HepG2 (cell line): ENCODE results near the gene SPDYE6. TPM values are rescaled to one million over a fixed set of nuclear protein-coding genes. Genes with fewer than 3 reads are reported as not detected.
A peak's percentile ranks its signal among the peaks of the same experiment; 100 is the strongest.

ENCODE experiments used
- CENPBD1 ChIP-seq: sonication (generic); formaldehyde crosslinking; IDR thresholded peaks from 2 replicates; pipeline ENCODE4 v1.8.0; 2022; ENCODE audit warnings: missing genetic modification reagents, low read depth, mild to moderate bottlenecking, borderline replicate concordance
- CENPX ChIP-seq: sonication (generic); formaldehyde crosslinking; IDR thresholded peaks from 2 replicates; pipeline ENCODE4 v1.9.0; 2021; ENCODE audit warnings: mild to moderate bottlenecking, missing genetic modification reagents, moderate library complexity
- EEA1 ChIP-seq: sonication (generic); formaldehyde crosslinking; IDR thresholded peaks from 2 replicates; pipeline ENCODE4 v1.5.1; 2020; ENCODE audit warnings: mild to moderate bottlenecking, missing genetic modification reagents, borderline replicate concordance
- GLMP ChIP-seq: sonication (generic); formaldehyde crosslinking; IDR thresholded peaks from 2 replicates; pipeline ENCODE4 v1.9.0; 2021; ENCODE audit warnings: missing genetic modification reagents, mild to moderate bottlenecking, borderline replicate concordance
- HHEX ChIP-seq: IDR thresholded peaks from 2 replicates; pipeline ENCODE4 v1.6.1; 2016; ENCODE audit warnings: control low read depth
- MNT ChIP-seq: fragments of 450-650 bp; IDR thresholded peaks from 2 replicates; pipeline ENCODE4 v1.6.1; 2016
- PRDM4 ChIP-seq: sonication (generic); formaldehyde crosslinking; IDR thresholded peaks from 2 replicates; pipeline ENCODE4 v1.9.0; 2021; ENCODE audit warnings: missing genetic modification reagents, borderline replicate concordance
- REL ChIP-seq: sonication (generic); formaldehyde crosslinking; conservative IDR thresholded peaks from 2 replicates; pipeline ENCODE4 v1.8.0; 2022; ENCODE audit warnings: mild to moderate bottlenecking, missing genetic modification reagents, moderate library complexity
- RELA ChIP-seq: sonication (generic); formaldehyde crosslinking; IDR thresholded peaks from 2 replicates; pipeline ENCODE4 v1.4.0; 2020; ENCODE audit warnings: missing genetic modification reagents
- SRSF4 ChIP-seq: fragments of 200-400 bp; formaldehyde crosslinking; IDR thresholded peaks from one replicate; pipeline ENCODE4 v1.6.1; 2018; ENCODE audit warnings: mild to moderate bottlenecking, low read depth, low read length, moderate library complexity; ENCODE audit not compliant: poor library complexity, severe bottlenecking
- SRSF9 ChIP-seq: fragments of 200-400 bp; formaldehyde crosslinking; IDR thresholded peaks from 2 replicates; pipeline ENCODE4 v1.6.1; 2018; ENCODE audit warnings: borderline replicate concordance, mild to moderate bottlenecking, low read depth, low read length; ENCODE audit not compliant: insufficient read depth, poor library complexity, severe bottlenecking
- SSRP1 ChIP-seq: IDR thresholded peaks from 2 replicates; pipeline ENCODE4 v1.6.1; 2016; ENCODE audit warnings: control low read depth
- TERF1 ChIP-seq: sonication (generic); formaldehyde crosslinking; IDR thresholded peaks from 2 replicates; pipeline ENCODE4 v1.8.0; 2022; ENCODE audit warnings: mild to moderate bottlenecking, missing genetic modification reagents, moderate library complexity
- ZBTB26 ChIP-seq: IDR thresholded peaks from 2 replicates; pipeline ENCODE4 v1.6.1; 2016; ENCODE audit warnings: missing compliant biosample characterization, missing genetic modification reagents, borderline replicate concordance
- ZNF10 ChIP-seq: sonication (generic); formaldehyde crosslinking; IDR thresholded peaks from 2 replicates; pipeline ENCODE4 v1.4.0; 2020; ENCODE audit warnings: mild to moderate bottlenecking, low read depth, missing genetic modification reagents, borderline replicate concordance
- ZNF331 ChIP-seq: sonication (generic); formaldehyde crosslinking; IDR thresholded peaks from 2 replicates; pipeline ENCODE4 v1.4.0; 2020; ENCODE audit warnings: missing genetic modification reagents
- ZNF414 ChIP-seq: sonication (generic); formaldehyde crosslinking; IDR thresholded peaks from 2 replicates; pipeline ENCODE4 v1.5.0; 2020; ENCODE audit warnings: missing genetic modification reagents
- ZNF577 ChIP-seq: sonication (generic); formaldehyde crosslinking; IDR thresholded peaks from 2 replicates; pipeline ENCODE4 v1.4.0; 2020; ENCODE audit warnings: mild to moderate bottlenecking, low read depth, missing genetic modification reagents, borderline replicate concordance
- ZNF816 ChIP-seq: sonication (generic); formaldehyde crosslinking; IDR thresholded peaks from 2 replicates; pipeline ENCODE4 v1.8.0; 2022; ENCODE audit warnings: missing genetic modification reagents, mild to moderate bottlenecking, borderline replicate concordance
- polyA plus RNA-seq, 8 experiments: library from polyadenylated mRNA; depleted of rRNA in 3 of 8; stranded (reverse) in 7 of 8; unstranded in 1 of 8; fragments of >200 nt; fragmentation: Illumina TruSeq in 4 of 8; extraction: Trizol in 4 of 8; gene quantifications; 2 replicates each; pipeline versions ENCODE4 v1.2.1 to v1.2.3, GENCODE V29; 2011 to 2016; ENCODE audit warnings: low read depth in 4 of 8, missing spikeins in 1 of 8, mixed read lengths in 1 of 8; ENCODE audit not compliant: insufficient read depth in 1 of 8
- total RNA-seq, 5 experiments: library from RNA; depleted of rRNA; stranded (reverse); fragments of >200 nt; fragmentation: Illumina TruSeq; extraction: Trizol; gene quantifications; 2 replicates each; pipeline ENCODE4 v1.2.3, GENCODE V29; 2016; ENCODE audit warnings: low read depth in 1 of 5

SPDYE6 gene
- total and polyA plus RNA-seq, 2 of the 13 experiments (the other 11 are each of a cell fraction or from before 2014, with no cell fraction given): 0.07 TPM; not detected in 1

- no peak for TF ChIP-seq MNT
- TF ChIP-seq PRDM4 (CRISPR knock-in tag): no peak
- peak; percentile 46 for TF ChIP-seq SRSF4
- TF ChIP-seq SSRP1 (CRISPR knock-in tag): peak; percentile 32; the same call in 1 of the 2 replicates
- TF ChIP-seq TERF1 (CRISPR knock-in tag): no peak
- no peak for TF ChIP-seq CENPX (CRISPR knock-in tag)
- TF ChIP-seq CENPBD1 (CRISPR knock-in tag): no peak
- TF ChIP-seq ZNF577 (CRISPR knock-in tag): no peak
- no peak for TF ChIP-seq RELA (CRISPR knock-in tag)
- no peak for TF ChIP-seq REL (CRISPR knock-in tag)
- peak; percentile 26; the same call in 1 of the 2 replicates for TF ChIP-seq ZNF331 (CRISPR knock-in tag)
- no peak for TF ChIP-seq ZNF816
- 0 out of 2 replicates have a peak, but pooled peaks have one; percentile 27 for TF ChIP-seq EEA1 (CRISPR knock-in tag)
- no peak for TF ChIP-seq ZBTB26 (CRISPR knock-in tag)
- no peak for TF ChIP-seq SRSF9
- no peak for TF ChIP-seq ZNF10 (CRISPR knock-in tag)
- no peak for TF ChIP-seq HHEX
- TF ChIP-seq ZNF414: no peak
- no peak for TF ChIP-seq GLMP (CRISPR knock-in tag)
Observed at GRCh38 chr7:102395873-102396709, 39.8 kb upstream of the SPDYE6 start, which contains the start of gene PRKRIP1 (continued).
